Nephron progenitor cell (in vitro differentiated cells): Measurements from ENCODE around the gene RHNO1.

Experiments
- DNase-seq: peaks from one replicate; pipeline ENCODE4 v3.0.0; 2021
- H3K27ac Mint-ChIP-seq: 2 replicates; pipeline ENCODE4 v1.8.0; 2021; ENCODE audit warnings: mild to moderate bottlenecking, moderate library complexity, mixed read lengths
- H3K27me3 Mint-ChIP-seq: 2 replicates; pipeline ENCODE4 v1.8.0; 2021; ENCODE audit warnings: mild to moderate bottlenecking, low read depth, mixed read lengths; ENCODE audit not compliant: poor library complexity
- H3K36me3 Mint-ChIP-seq: 2 replicates; pipeline ENCODE4 v1.8.0; 2021; ENCODE audit warnings: low read depth, mixed read lengths
- H3K4me1 Mint-ChIP-seq: 2 replicates; pipeline ENCODE4 v1.8.0; 2021; ENCODE audit warnings: mixed read lengths
- H3K4me3 Mint-ChIP-seq: 2 replicates; pipeline ENCODE4 v1.8.0; 2021; ENCODE audit warnings: mild to moderate bottlenecking, moderate library complexity, mixed read lengths
- H3K9me3 Mint-ChIP-seq: 2 replicates; pipeline ENCODE4 v1.8.0; 2021; ENCODE audit warnings: mild to moderate bottlenecking, moderate library complexity, mixed read lengths
- CTCF ChIP-seq: fragments of 200-600 bp; sonication (generic); IDR thresholded peaks from 2 replicates; pipeline ENCODE4 v1.5.0; 2021; ENCODE audit warnings: antibody characterized with exemption

The RHNO1 gene

GRCh38 chr12:2923057-2923456 lies 46.0 kb downstream of the RHNO1 start:
- no peak for DNase-seq
- Mint-ChIP-seq H3K27me3 (peaks cover 3% of the 10 kb centered on the region), H3K36me3 (peaks cover 79% of the 10 kb centered on the region), H3K4me3 (no peak overlapping the region), H3K9me3 (no peaks in the 10 kb centered on the region), H3K27ac (no peak overlapping the region), H3K4me1 (no peaks in the 10 kb centered on the region)
- no peak for TF ChIP-seq CTCF

- H3K27me3 Mint-ChIP-seq: peaks cover 3% of the 10 kb centered on the region
- H3K9me3 Mint-ChIP-seq: no peaks in the 10 kb centered on the region
- peaks cover 83% of the 10 kb centered on the region for H3K36me3 Mint-ChIP-seq
- no peaks in the 10 kb centered on the region for H3K4me1 Mint-ChIP-seq
- no peak for DNase-seq
- H3K27ac Mint-ChIP-seq: no peak overlapping the region
- H3K4me3 Mint-ChIP-seq: no peak overlapping the region
- TF ChIP-seq CTCF: no peak
Measured at GRCh38 chr12:2924019-2924418, 47.0 kb downstream of the RHNO1 start.

GRCh38 chr12:2925322-2925995 lies 48.4 kb downstream of the RHNO1 start:
- no peak for DNase-seq
- no peak for TF ChIP-seq CTCF
- H3K27ac Mint-ChIP-seq: peak overlapping the region; percentile 57
- no peaks in the 10 kb centered on the region for H3K9me3 Mint-ChIP-seq
- no peak overlapping the region for H3K4me3 Mint-ChIP-seq
- peaks cover 79% of the 10 kb centered on the region for H3K36me3 Mint-ChIP-seq
- H3K27me3 Mint-ChIP-seq: peaks cover 3% of the 10 kb centered on the region
- H3K4me1 Mint-ChIP-seq: no peaks in the 10 kb centered on the region

- Mint-ChIP-seq H3K27me3 (no peaks in the 10 kb centered on the region), H3K27ac (no peak overlapping the region), H3K4me3 (no peak overlapping the region), H3K9me3 (no peaks in the 10 kb centered on the region), H3K4me1 (no peaks in the 10 kb centered on the region), H3K36me3 (peaks cover 70% of the 10 kb centered on the region)
- no peak for DNase-seq
- TF ChIP-seq CTCF: no peak
Measured at GRCh38 chr12:2930865-2931264, 53.8 kb downstream of the RHNO1 start.

- Mint-ChIP-seq H3K27ac (no peak overlapping the region), H3K9me3 (no peaks in the 10 kb centered on the region), H3K4me1 (no peaks in the 10 kb centered on the region), H3K36me3 (peaks cover 61% of the 10 kb centered on the region), H3K27me3 (no peaks in the 10 kb centered on the region), H3K4me3 (no peak overlapping the region)
- DNase-seq: no peak
- no peak for TF ChIP-seq CTCF
Measured at GRCh38 chr12:2933586-2933985, 56.6 kb downstream of the RHNO1 start.

GRCh38 chr12:2934371-2934770 lies 57.3 kb downstream of the RHNO1 start:
- no peak for TF ChIP-seq CTCF
- H3K4me1 Mint-ChIP-seq: no peaks in the 10 kb centered on the region
- peaks cover 64% of the 10 kb centered on the region for H3K36me3 Mint-ChIP-seq
- peak overlapping the region; percentile 67 for H3K27ac Mint-ChIP-seq
- no peak overlapping the region for H3K4me3 Mint-ChIP-seq
- no peak for DNase-seq
- no peaks in the 10 kb centered on the region for H3K9me3 Mint-ChIP-seq
- no peaks in the 10 kb centered on the region for H3K27me3 Mint-ChIP-seq
